Trophoblast cell (in vitro differentiated cells and primary cell): ENCODE measurements around the gene EPX.
A peak's percentile ranks its signal among the peaks of the same experiment; 100 is the strongest.

ENCODE experiments used
- DNase-seq, 2 donors: peaks; one replicate each; pipeline ENCODE4 v3.0.0-alpha.2; 2016
- H2AFZ ChIP-seq: 2 replicates; pipeline ENCODE4 v1.6.1; 2013; ENCODE audit warnings: low read length, moderate library complexity, mild to moderate bottlenecking; ENCODE audit not compliant: insufficient read depth, poor library complexity
- H2AK5ac ChIP-seq: 2 replicates; pipeline ENCODE4 v1.6.1; 2013; ENCODE audit warnings: mild to moderate bottlenecking, low read length
- H2BK120ac ChIP-seq: 2 replicates; pipeline ENCODE4 v1.6.1; 2013; ENCODE audit warnings: low read length, mild to moderate bottlenecking, moderate library complexity; ENCODE audit not compliant: insufficient read depth, poor library complexity
- H2BK12ac ChIP-seq: 2 replicates; pipeline ENCODE4 v1.6.1; 2013; ENCODE audit warnings: mild to moderate bottlenecking, low read length, moderate library complexity
- H2BK5ac ChIP-seq: 2 replicates; pipeline ENCODE4 v1.6.1; 2013; ENCODE audit warnings: low read length, low read depth, moderate library complexity, mild to moderate bottlenecking; ENCODE audit not compliant: poor library complexity
- H3K14ac ChIP-seq: 2 replicates; pipeline ENCODE4 v1.6.1; 2013; ENCODE audit warnings: mild to moderate bottlenecking, low read length
- H3K18ac ChIP-seq: 2 replicates; pipeline ENCODE4 v1.6.1; 2013; ENCODE audit warnings: mild to moderate bottlenecking, low read length
- H3K23ac ChIP-seq: 2 replicates; pipeline ENCODE4 v1.6.1; 2013; ENCODE audit warnings: low read length
- H3K27ac ChIP-seq: 2 replicates; pipeline ENCODE4 v1.5.1; 2013; ENCODE audit warnings: low read depth, mild to moderate bottlenecking, inconsistent platforms, low read length, moderate library complexity
- H3K27me3 ChIP-seq: 2 replicates; pipeline ENCODE4 v1.6.1; 2013; ENCODE audit warnings: inconsistent platforms, mild to moderate bottlenecking, low read length, moderate library complexity; ENCODE audit not compliant: insufficient read depth
- H3K36me3 ChIP-seq, 2 experiments: 1 replicate in 1 of 2; 2 replicates in 1 of 2; pipeline ENCODE4 v1.6.1; 2013; ENCODE audit warnings: low read length in 2 of 2, mild to moderate bottlenecking in 2 of 2, moderate library complexity in 1 of 2; ENCODE audit not compliant: insufficient read depth in 2 of 2, control insufficient read depth in 1 of 2
- H3K4ac ChIP-seq: 2 replicates; pipeline ENCODE4 v1.6.1; 2013; ENCODE audit warnings: low read depth, mild to moderate bottlenecking, low read length, moderate library complexity
- H3K4me1 ChIP-seq, 2 experiments: 1 replicate in 1 of 2; 2 replicates in 1 of 2; pipeline ENCODE4 v1.6.1; 2013; ENCODE audit warnings: low read length in 2 of 2, mild to moderate bottlenecking in 2 of 2, moderate library complexity in 1 of 2; ENCODE audit not compliant: insufficient read depth in 2 of 2, control insufficient read depth in 1 of 2
- H3K4me2 ChIP-seq: 2 replicates; pipeline ENCODE4 v1.6.1; 2013; ENCODE audit warnings: inconsistent platforms, mild to moderate bottlenecking, low read length, moderate library complexity
- H3K4me3 ChIP-seq: 2 replicates; pipeline ENCODE4 v1.5.1; 2013; ENCODE audit warnings: mild to moderate bottlenecking, low read depth, low read length, inconsistent platforms
- H3K79me1 ChIP-seq: one replicate; pipeline ENCODE4 v1.6.1; 2013; ENCODE audit warnings: low read length
- H3K79me2 ChIP-seq: 2 replicates; pipeline ENCODE4 v1.6.1; 2013; ENCODE audit warnings: low read length, mild to moderate bottlenecking; ENCODE audit not compliant: control insufficient read depth, insufficient read depth, poor library complexity
- H3K9ac ChIP-seq: 2 replicates; pipeline ENCODE4 v1.6.1; 2013; ENCODE audit warnings: mild to moderate bottlenecking, low read length
- H3K9me3 ChIP-seq: 2 replicates; pipeline ENCODE4 v1.6.1; 2013; ENCODE audit warnings: low read depth, mild to moderate bottlenecking, control low read depth, inconsistent platforms, low read length; ENCODE audit not compliant: insufficient read depth
- H4K12ac ChIP-seq: 2 replicates; pipeline ENCODE4 v1.6.1; 2013; ENCODE audit warnings: low read depth, mild to moderate bottlenecking, low read length, moderate library complexity
- H4K8ac ChIP-seq: 2 replicates; pipeline ENCODE4 v1.6.1; 2013; ENCODE audit warnings: low read depth, mild to moderate bottlenecking, low read length, moderate library complexity
- H4K91ac ChIP-seq: one replicate; pipeline ENCODE4 v1.6.1; 2013; ENCODE audit warnings: low read depth, mild to moderate bottlenecking, low read length, moderate library complexity
- whole genome bisulfite sequencing: extraction: QIAGEN DNeasy Blood & Tissue Kit; methylation state at CpG from one replicate; pipeline ENCODE4 v1.1.7; 2013; ENCODE audit warnings: missing lambda C conversion rate; ENCODE audit not compliant: insufficient read length, insufficient coverage; ENCODE audit errors: extremely low coverage; 5-methylcytosine and 5-hydroxymethylcytosine counted together

EPX gene

GRCh38 chr17:58229881-58230280 lies 37.4 kb downstream of the EPX start:
- no peak overlapping the region for H3K4me3 ChIP-seq
- H2BK5ac ChIP-seq: no peak overlapping the region
- H2AK5ac ChIP-seq: no peak overlapping the region
- H3K4me2 ChIP-seq: no peak overlapping the region
- no peak overlapping the region for H4K91ac ChIP-seq
- H4K12ac ChIP-seq: no peak overlapping the region
- H3K79me1 ChIP-seq: no peaks in the 10 kb centered on the region
- H2BK120ac ChIP-seq: no peak overlapping the region
- H3K79me2 ChIP-seq: no peaks in the 10 kb centered on the region
- H3K18ac ChIP-seq: no peak overlapping the region
- H3K27me3 ChIP-seq: no peaks in the 10 kb centered on the region
- H3K36me3 ChIP-seq: no peaks in the 10 kb centered on the region
- H3K23ac ChIP-seq: no peak overlapping the region
- H4K8ac ChIP-seq: no peak overlapping the region
- H3K4me1 ChIP-seq: no peaks in the 10 kb centered on the region
- no peaks in the 10 kb centered on the region for H3K9me3 ChIP-seq
- no peak overlapping the region for H3K9ac ChIP-seq
- H3K14ac ChIP-seq: no peak overlapping the region
- no CpG with 5 or more reads among the region's 4 CpGs for WGBS
- no peak overlapping the region for H2AFZ ChIP-seq
- DNase-seq: no peak
- H3K4ac ChIP-seq: no peak overlapping the region
- H2BK12ac ChIP-seq: no peak overlapping the region
- no peak overlapping the region for H3K27ac ChIP-seq

GRCh38 chr17:58231641-58232040 lies 39.1 kb downstream of the EPX start:
- DNase-seq: no peak
- Histone ChIP-seq H3K27me3 (no peaks in the 10 kb centered on the region), H3K23ac (no peak overlapping the region)

GRCh38 chr17:58232707-58233156 lies 40.2 kb downstream of the EPX start:
- no peaks in the 10 kb centered on the region for H3K79me2 ChIP-seq
- no peak overlapping the region for H4K8ac ChIP-seq
- H2BK120ac ChIP-seq: no peak overlapping the region
- H3K9ac ChIP-seq: no peak overlapping the region
- no peak overlapping the region for H2BK12ac ChIP-seq
- no peaks in the 10 kb centered on the region for H3K4me1 ChIP-seq
- H3K4me3 ChIP-seq: no peak overlapping the region
- H3K79me1 ChIP-seq: no peaks in the 10 kb centered on the region
- H2BK5ac ChIP-seq: no peak overlapping the region
- no peak overlapping the region for H3K27ac ChIP-seq
- no peaks in the 10 kb centered on the region for H3K36me3 ChIP-seq
- no peaks in the 10 kb centered on the region for H3K27me3 ChIP-seq
- WGBS: no CpG with 5 or more reads among the region's 12 CpGs
- no peak overlapping the region for H4K12ac ChIP-seq
- H3K9me3 ChIP-seq: no peaks in the 10 kb centered on the region
- peak; percentile 48 to 53 for DNase-seq
- no peak overlapping the region for H3K23ac ChIP-seq
- H3K4ac ChIP-seq: no peak overlapping the region
- no peak overlapping the region for H3K18ac ChIP-seq
- H3K4me2 ChIP-seq: no peak overlapping the region
- no peak overlapping the region for H3K14ac ChIP-seq
- H2AFZ ChIP-seq: no peak overlapping the region
- no peak overlapping the region for H2AK5ac ChIP-seq
- H4K91ac ChIP-seq: no peak overlapping the region

More at GRCh38 chr17:58231641-58232040, 39.1 kb downstream of the EPX start:
- no peak overlapping the region for H3K4ac ChIP-seq
- H3K4me3 ChIP-seq: no peak overlapping the region
- no peaks in the 10 kb centered on the region for H3K9me3 ChIP-seq
- no peak overlapping the region for H4K91ac ChIP-seq
- no peak overlapping the region for H3K27ac ChIP-seq
- H3K36me3 ChIP-seq: no peaks in the 10 kb centered on the region
- no peaks in the 10 kb centered on the region for H3K79me2 ChIP-seq
- no peak overlapping the region for H4K8ac ChIP-seq
- no peak overlapping the region for H4K12ac ChIP-seq
- no peak overlapping the region for H2AK5ac ChIP-seq
- H2AFZ ChIP-seq: no peak overlapping the region
- no peak overlapping the region for H3K9ac ChIP-seq
- H3K4me2 ChIP-seq: no peak overlapping the region
- H2BK5ac ChIP-seq: no peak overlapping the region
- no CpG with 5 or more reads among the region's 2 CpGs for WGBS
- no peaks in the 10 kb centered on the region for H3K79me1 ChIP-seq
- no peak overlapping the region for H2BK12ac ChIP-seq
- H3K4me1 ChIP-seq: no peaks in the 10 kb centered on the region
- no peak overlapping the region for H2BK120ac ChIP-seq
- H3K18ac ChIP-seq: no peak overlapping the region
- H3K14ac ChIP-seq: no peak overlapping the region

GRCh38 chr17:58233543-58233942 lies 41.0 kb downstream of the EPX start:
- Histone ChIP-seq H2AFZ (no peak overlapping the region), H2BK5ac (no peak overlapping the region), H3K4me2 (no peak overlapping the region), H4K8ac (no peak overlapping the region), H3K27ac (no peak overlapping the region), H3K18ac (no peak overlapping the region), H3K4ac (no peak overlapping the region), H3K27me3 (no peaks in the 10 kb centered on the region), H3K36me3 (no peaks in the 10 kb centered on the region), H2BK12ac (no peak overlapping the region), H3K79me1 (no peaks in the 10 kb centered on the region), H3K9me3 (no peaks in the 10 kb centered on the region), H4K91ac (no peak overlapping the region), H3K4me1 (no peaks in the 10 kb centered on the region), H2AK5ac (no peak overlapping the region), H2BK120ac (no peak overlapping the region), H3K23ac (no peak overlapping the region), H3K79me2 (no peaks in the 10 kb centered on the region), H4K12ac (no peak overlapping the region), H3K14ac (no peak overlapping the region), H3K4me3 (no peak overlapping the region), H3K9ac (no peak overlapping the region)
- no CpG with 5 or more reads among the region's 3 CpGs for WGBS
- DNase-seq: no peak
